WTC11 (cell line): Measurements from ENCODE around the gene FAM124A. TPM values are rescaled to one million over a fixed set of nuclear protein-coding genes. Genes with fewer than 3 reads are reported as not detected.
A peak's percentile ranks its signal among the peaks of the same experiment; 100 is the strongest.

Source experiments
- ATAC-seq: fragments of 200-7000 bp; cut with Tn5 transposase; 2 replicates; pipeline ENCODE4 v1.10.0; 2021; ENCODE audit warnings: mild to moderate bottlenecking, moderate library complexity
- CTCF ChIA-PET: fragments of 300-600 bp; sonication (Branson Sonifier 250); formaldehyde crosslinking; loops from one replicate; lab custom pipeline; 2021; ENCODE audit warnings: antibody characterized with exemption; lab: Charles Lee
- POLR2A ChIA-PET: fragments of 350-600 bp; sonication (Branson Sonifier 250); formaldehyde crosslinking; loops from one replicate; lab custom pipeline; 2021; ENCODE audit warnings: antibody characterized with exemption; lab: Charles Lee
- DNase-seq: peaks from one replicate; pipeline ENCODE4 v3.0.0; 2021; ENCODE audit warnings: low spot score
- H3K27ac Mint-ChIP-seq: 2 replicates; pipeline ENCODE4 v1.8.0; 2021; ENCODE audit warnings: mixed read lengths
- H3K27me3 Mint-ChIP-seq: 2 replicates; pipeline ENCODE4 v1.8.0; 2021; ENCODE audit warnings: low read depth, mild to moderate bottlenecking, moderate library complexity, mixed read lengths
- H3K36me3 Mint-ChIP-seq: 2 replicates; pipeline ENCODE4 v1.8.0; 2021; ENCODE audit warnings: mixed read lengths
- H3K4me1 Mint-ChIP-seq: 2 replicates; pipeline ENCODE4 v1.8.0; 2022; ENCODE audit warnings: mixed read lengths
- H3K4me3 Mint-ChIP-seq: 2 replicates; pipeline ENCODE4 v1.8.0; 2021; ENCODE audit warnings: mild to moderate bottlenecking, moderate library complexity, mixed read lengths
- H3K9me3 Mint-ChIP-seq: 2 replicates; pipeline ENCODE4 v1.8.0; 2021; ENCODE audit warnings: mixed read lengths
- ARID4B ChIP-seq: sonication (generic); formaldehyde crosslinking; IDR thresholded peaks from 2 replicates; pipeline ENCODE4 v1.8.0; 2023; ENCODE audit warnings: missing genetic modification reagents, mild to moderate bottlenecking, borderline replicate concordance
- ESRRA ChIP-seq: sonication (generic); formaldehyde crosslinking; IDR thresholded peaks from 2 replicates; pipeline ENCODE4 v1.8.1; 2022; ENCODE audit warnings: mild to moderate bottlenecking, missing genetic modification reagents, borderline replicate concordance
- GRHL2 ChIP-seq: fragments of 250-450 bp; sonication (Bioruptor Pico); IDR thresholded peaks from 2 replicates; pipeline ENCODE4 v1.8.0; 2022; ENCODE audit warnings: mild to moderate bottlenecking, moderate library complexity; ENCODE audit not compliant: insufficient replicate concordance, severe bottlenecking
- HMGA2 ChIP-seq: fragments of 250-450 bp; sonication (Bioruptor Pico); IDR thresholded peaks from 2 replicates; pipeline ENCODE4 v1.4.0; 2021; ENCODE audit warnings: mild to moderate bottlenecking, moderate library complexity
- JUN ChIP-seq: sonication (generic); formaldehyde crosslinking; IDR thresholded peaks from 2 replicates; pipeline ENCODE4 v1.8.0; 2023; ENCODE audit warnings: mild to moderate bottlenecking, missing genetic modification reagents
- MXD4 ChIP-seq: fragments of 250-450 bp; sonication (Bioruptor Pico); IDR thresholded peaks from 2 replicates; pipeline ENCODE4 v1.8.0; 2021; ENCODE audit warnings: mild to moderate bottlenecking, moderate library complexity, borderline replicate concordance
- MYBL2 ChIP-seq: sonication (generic); formaldehyde crosslinking; IDR thresholded peaks from 2 replicates; pipeline ENCODE4 v1.8.1; 2023; ENCODE audit warnings: mild to moderate bottlenecking, moderate library complexity, missing genetic modification reagents
- OVOL2 ChIP-seq: fragments of 250-450 bp; sonication (Bioruptor Pico); IDR thresholded peaks from 2 replicates; pipeline ENCODE4 v1.9.0; 2021; ENCODE audit warnings: mild to moderate bottlenecking, borderline replicate concordance
- PRRX2 ChIP-seq: fragments of 250-450 bp; sonication (Bioruptor Pico); IDR thresholded peaks from 2 replicates; pipeline ENCODE4 v1.8.0; 2021; ENCODE audit warnings: mild to moderate bottlenecking
- RORB ChIP-seq: fragments of 250-450 bp; sonication (Bioruptor Pico); IDR thresholded peaks from 2 replicates; pipeline ENCODE4 v1.9.0; 2021; ENCODE audit warnings: mild to moderate bottlenecking
- TEAD4 ChIP-seq: sonication (generic); formaldehyde crosslinking; IDR thresholded peaks from 2 replicates; pipeline ENCODE4 v1.8.0; 2022; ENCODE audit warnings: mild to moderate bottlenecking, missing genetic modification reagents
- ZNF232 ChIP-seq: sonication (generic); formaldehyde crosslinking; IDR thresholded peaks from 2 replicates; pipeline ENCODE4 v1.8.0; 2022; ENCODE audit warnings: mild to moderate bottlenecking, missing genetic modification reagents
- ZNF423 ChIP-seq: fragments of 250-450 bp; sonication (Bioruptor Pico); IDR thresholded peaks from 2 replicates; pipeline ENCODE4 v2.1.2; 2022; ENCODE audit warnings: mild to moderate bottlenecking, moderate library complexity
- total RNA-seq: library from RNA; stranded (reverse); gene quantifications from 3 replicates; pipeline ENCODE4 v1.2.3, GENCODE V29; 2021
- TF ChIP-seq, protein P1 (sequence below): sonication (generic); formaldehyde crosslinking; IDR thresholded peaks from 2 replicates; pipeline ENCODE4 v1.8.0; 2023; ENCODE audit warnings: missing genetic modification reagents
- TF ChIP-seq, protein P2 (sequence below): fragments of 250-450 bp; sonication (Bioruptor Pico); IDR thresholded peaks from 2 replicates; pipeline ENCODE4 v1.9.0; 2021; ENCODE audit warnings: mild to moderate bottlenecking, borderline replicate concordance
- TF ChIP-seq, protein P3 (sequence below): fragments of 250-450 bp; sonication (Bioruptor Pico); IDR thresholded peaks from 2 replicates; pipeline ENCODE4 v1.9.0; 2021; ENCODE audit warnings: moderate library complexity, mild to moderate bottlenecking, inconsistent platforms, borderline replicate concordance

FAM124A gene
- total RNA-seq, 1 experiment from 2014 or later, result 45.8 TPM

- TF ChIP-seq, protein P1, sequence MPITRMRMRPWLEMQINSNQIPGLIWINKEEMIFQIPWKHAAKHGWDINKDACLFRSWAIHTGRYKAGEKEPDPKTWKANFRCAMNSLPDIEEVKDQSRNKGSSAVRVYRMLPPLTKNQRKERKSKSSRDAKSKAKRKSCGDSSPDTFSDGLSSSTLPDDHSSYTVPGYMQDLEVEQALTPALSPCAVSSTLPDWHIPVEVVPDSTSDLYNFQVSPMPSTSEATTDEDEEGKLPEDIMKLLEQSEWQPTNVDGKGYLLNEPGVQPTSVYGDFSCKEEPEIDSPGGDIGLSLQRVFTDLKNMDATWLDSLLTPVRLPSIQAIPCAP, result no peak
- TF ChIP-seq, protein P2, sequence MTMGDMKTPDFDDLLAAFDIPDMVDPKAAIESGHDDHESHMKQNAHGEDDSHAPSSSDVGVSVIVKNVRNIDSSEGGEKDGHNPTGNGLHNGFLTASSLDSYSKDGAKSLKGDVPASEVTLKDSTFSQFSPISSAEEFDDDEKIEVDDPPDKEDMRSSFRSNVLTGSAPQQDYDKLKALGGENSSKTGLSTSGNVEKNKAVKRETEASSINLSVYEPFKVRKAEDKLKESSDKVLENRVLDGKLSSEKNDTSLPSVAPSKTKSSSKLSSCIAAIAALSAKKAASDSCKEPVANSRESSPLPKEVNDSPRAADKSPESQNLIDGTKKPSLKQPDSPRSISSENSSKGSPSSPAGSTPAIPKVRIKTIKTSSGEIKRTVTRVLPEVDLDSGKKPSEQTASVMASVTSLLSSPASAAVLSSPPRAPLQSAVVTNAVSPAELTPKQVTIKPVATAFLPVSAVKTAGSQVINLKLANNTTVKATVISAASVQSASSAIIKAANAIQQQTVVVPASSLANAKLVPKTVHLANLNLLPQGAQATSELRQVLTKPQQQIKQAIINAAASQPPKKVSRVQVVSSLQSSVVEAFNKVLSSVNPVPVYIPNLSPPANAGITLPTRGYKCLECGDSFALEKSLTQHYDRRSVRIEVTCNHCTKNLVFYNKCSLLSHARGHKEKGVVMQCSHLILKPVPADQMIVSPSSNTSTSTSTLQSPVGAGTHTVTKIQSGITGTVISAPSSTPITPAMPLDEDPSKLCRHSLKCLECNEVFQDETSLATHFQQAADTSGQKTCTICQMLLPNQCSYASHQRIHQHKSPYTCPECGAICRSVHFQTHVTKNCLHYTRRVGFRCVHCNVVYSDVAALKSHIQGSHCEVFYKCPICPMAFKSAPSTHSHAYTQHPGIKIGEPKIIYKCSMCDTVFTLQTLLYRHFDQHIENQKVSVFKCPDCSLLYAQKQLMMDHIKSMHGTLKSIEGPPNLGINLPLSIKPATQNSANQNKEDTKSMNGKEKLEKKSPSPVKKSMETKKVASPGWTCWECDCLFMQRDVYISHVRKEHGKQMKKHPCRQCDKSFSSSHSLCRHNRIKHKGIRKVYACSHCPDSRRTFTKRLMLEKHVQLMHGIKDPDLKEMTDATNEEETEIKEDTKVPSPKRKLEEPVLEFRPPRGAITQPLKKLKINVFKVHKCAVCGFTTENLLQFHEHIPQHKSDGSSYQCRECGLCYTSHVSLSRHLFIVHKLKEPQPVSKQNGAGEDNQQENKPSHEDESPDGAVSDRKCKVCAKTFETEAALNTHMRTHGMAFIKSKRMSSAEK (CRISPR knock-in tag), result no peak
- TF ChIP-seq ESRRA (CRISPR knock-in tag), result no peak
Measured at GRCh38 chr13:51230477-51231105, 8.4 kb downstream of the FAM124A start (continued).

DNA sequence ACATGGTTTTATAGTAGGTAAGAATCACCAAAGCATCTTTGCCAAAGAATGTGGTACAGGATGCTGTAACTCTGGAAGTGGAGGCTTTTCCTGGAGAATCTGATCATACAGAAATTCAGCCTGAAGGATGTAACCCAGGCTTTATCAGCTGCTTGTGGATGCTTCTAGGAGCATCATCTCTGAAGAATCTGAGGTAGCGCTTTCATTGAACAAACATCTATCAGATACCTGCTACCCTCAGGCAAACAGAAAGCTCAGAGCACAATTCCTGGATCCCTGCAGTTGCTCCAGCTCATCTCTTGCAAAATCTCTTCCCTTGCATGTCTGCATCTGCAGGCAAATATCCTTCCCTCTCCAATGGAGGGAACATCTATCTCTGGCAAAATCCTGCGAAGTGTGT is 9.3 kb downstream of the FAM124A start:
- no peak overlapping the region for H3K4me3 Mint-ChIP-seq
- ChIA-PET CTCF (interaction anchor here (0.9 to 3.6 kb wide), 3 partner anchors 10 to 106 kb away, joined by 3 to 17 read pairs (median 5); no protein-coding TSS in a partner anchor), POLR2A (interaction anchor here (0.9 kb wide), 1 partner anchor 82 kb away, joined by 3 read pairs; no protein-coding TSS in a partner anchor)
- no peaks in the 10 kb centered on the region for H3K27me3 Mint-ChIP-seq
- TF ChIP-seq GRHL2 (no peak), PRRX2 (no peak)
- no peak for DNase-seq
- peaks cover 40% of the 10 kb centered on the region for H3K36me3 Mint-ChIP-seq
- 0 out of 2 replicates have a peak overlapping the region, but pooled peaks have one; percentile 26 for H3K27ac Mint-ChIP-seq
- no peak for ATAC-seq
- H3K9me3 Mint-ChIP-seq, result no peaks in the 10 kb centered on the region; the same call in 1 of the 2 replicates
- H3K4me1 Mint-ChIP-seq, result peaks cover 77% of the 10 kb centered on the region

DNA sequence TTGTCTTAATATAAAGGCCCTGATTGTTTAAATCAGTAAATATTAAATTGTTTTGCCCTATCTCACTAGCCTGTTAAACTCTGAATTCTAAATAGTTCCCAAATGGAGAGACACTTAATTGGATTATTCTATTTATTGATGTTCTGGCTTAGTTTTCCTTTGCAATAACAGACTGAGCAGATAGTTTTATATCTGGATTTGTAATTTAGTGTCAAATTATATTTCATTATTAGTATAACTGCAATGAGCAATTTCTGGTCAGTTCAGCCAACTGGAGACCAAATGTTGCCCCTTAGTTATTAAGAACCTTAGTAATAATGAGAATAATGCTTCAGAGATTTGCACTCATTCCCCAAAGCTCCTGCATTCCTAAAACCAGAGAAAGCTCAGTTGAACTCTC is 10.1 kb downstream of the FAM124A start:
- no peak overlapping the region for H3K4me3 Mint-ChIP-seq
- no peak overlapping the region for H3K27ac Mint-ChIP-seq
- POLR2A ChIA-PET, result interaction anchor here (0.9 kb wide), 1 partner anchor 83 kb away, joined by 3 read pairs; no protein-coding TSS in a partner anchor
- peaks cover 45% of the 10 kb centered on the region for H3K36me3 Mint-ChIP-seq
- DNase-seq, result no peak
- peaks cover 80% of the 10 kb centered on the region for H3K4me1 Mint-ChIP-seq
- CTCF ChIA-PET, result interaction anchor here (0.9 kb wide), 1 partner anchor 107 kb away, joined by 3 read pairs; no protein-coding TSS in a partner anchor
- TF ChIP-seq MXD4 (CRISPR knock-in tag), result no peak
- no peak for TF ChIP-seq ARID4B
- TF ChIP-seq TEAD4 (CRISPR knock-in tag), result no peak
- TF ChIP-seq JUN (CRISPR knock-in tag), result no peak
- no peak for TF ChIP-seq ZNF232 (CRISPR knock-in tag)
- no peak for TF ChIP-seq MYBL2 (CRISPR knock-in tag)
- TF ChIP-seq, protein P3, sequence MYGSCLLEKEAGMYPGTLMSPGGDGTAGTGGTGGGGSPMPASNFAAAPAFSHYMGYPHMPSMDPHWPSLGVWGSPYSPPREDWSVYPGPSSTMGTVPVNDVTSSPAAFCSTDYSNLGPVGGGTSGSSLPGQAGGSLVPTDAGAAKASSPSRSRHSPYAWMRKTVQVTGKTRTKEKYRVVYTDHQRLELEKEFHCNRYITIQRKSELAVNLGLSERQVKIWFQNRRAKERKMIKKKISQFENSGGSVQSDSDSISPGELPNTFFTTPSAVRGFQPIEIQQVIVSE, result no peak
- no peak for TF ChIP-seq HMGA2
- no peak for TF ChIP-seq GRHL2
- TF ChIP-seq OVOL2 (CRISPR knock-in tag), result no peak
- no peak for TF ChIP-seq ZNF423 (CRISPR knock-in tag)
- no peak for TF ChIP-seq RORB (CRISPR knock-in tag)
- ATAC-seq, result no peak
- no peaks in the 10 kb centered on the region for H3K27me3 Mint-ChIP-seq
- no peaks in the 10 kb centered on the region; the same call in 1 of the 2 replicates for H3K9me3 Mint-ChIP-seq
